IMR-90 (cell line): ENCODE results near the gene PCDHB8. TPM values are rescaled to one million over a fixed set of nuclear protein-coding genes. Genes with fewer than 3 reads are reported as not detected.

Experiments used
- ATAC-seq: fragments of 200-7000 bp; cut with Tn5 transposase; 2 replicates; pipeline ENCODE4 v1.9.1; 2020; ENCODE audit warnings: low read depth, mild to moderate bottlenecking, moderate library complexity
- BruUV-seq: library from RNA; stranded (reverse); fragments of 400-500 nt; replicated peaks from 2 replicates; lab custom pipeline; 2021; lab: Mats Ljungman, UMichigan
- CTCF ChIA-PET: fragments of 300-600 bp; formaldehyde crosslinking; extraction: SDS; loops from one replicate; lab custom pipeline; 2021; ENCODE audit warnings: antibody characterized with exemption; lab: Yijun Ruan, JAX
- POLR2A ChIA-PET: fragments of 300-600 bp; sonication (Branson Sonifier 250); formaldehyde crosslinking; loops from one replicate; lab custom pipeline; 2022; ENCODE audit warnings: antibody characterized with exemption; ENCODE audit not compliant: unreplicated experiment; lab: Charles Lee
- DNase-seq: peaks from one replicate; pipeline ENCODE4 v3.0.0; 2013
- H2AFZ ChIP-seq: replicated peaks from 2 replicates; pipeline ENCODE3; 2013; ENCODE audit warnings: low read length, mild to moderate bottlenecking; ENCODE audit not compliant: poor library complexity
- H2AK5ac ChIP-seq: 2 replicates; pipeline ENCODE4 v1.6.1; 2013; ENCODE audit warnings: low read depth, low read length, inconsistent platforms
- H2AK9ac ChIP-seq: replicated peaks from 2 replicates; pipeline ENCODE3; 2013; ENCODE audit warnings: mild to moderate bottlenecking, low read depth, low read length, moderate library complexity; ENCODE audit not compliant: poor library complexity
- H2BK120ac ChIP-seq: 2 replicates; pipeline ENCODE4 v1.6.1; 2013; ENCODE audit warnings: low read depth, low read length, inconsistent platforms
- H2BK15ac ChIP-seq: 3 replicates; pipeline ENCODE4 v1.6.1; 2013; ENCODE audit warnings: low read depth, low read length, inconsistent platforms
- H2BK20ac ChIP-seq: 2 replicates; pipeline ENCODE4 v1.6.1; 2013; ENCODE audit warnings: low read depth, mild to moderate bottlenecking, inconsistent platforms, low read length, moderate library complexity
- H2BK5ac ChIP-seq: 2 replicates; pipeline ENCODE4 v1.6.1; 2013; ENCODE audit warnings: mild to moderate bottlenecking, low read depth, low read length, inconsistent platforms; ENCODE audit not compliant: poor library complexity, severe bottlenecking
- H3K14ac ChIP-seq: replicated peaks from 2 replicates; pipeline ENCODE4 v1.6.1; 2013; ENCODE audit warnings: low read depth, low read length, inconsistent platforms
- H3K18ac ChIP-seq: 2 replicates; pipeline ENCODE4 v1.6.1; 2013; ENCODE audit warnings: low read depth, low read length, control low read depth
- H3K23ac ChIP-seq: 2 replicates; pipeline ENCODE4 v1.6.1; 2013; ENCODE audit warnings: low read depth, low read length, inconsistent platforms
- H3K27ac ChIP-seq: 2 replicates; pipeline ENCODE4 v1.5.1; 2013; ENCODE audit warnings: mild to moderate bottlenecking, control low read depth, low read length; ENCODE audit not compliant: insufficient read depth
- H3K27me3 ChIP-seq: 2 replicates; pipeline ENCODE4 v1.6.1; 2013; ENCODE audit warnings: low read length; ENCODE audit not compliant: control insufficient read depth, insufficient read depth
- H3K36me3 ChIP-seq: 2 replicates; pipeline ENCODE4 v1.6.1; 2013; ENCODE audit warnings: low read length, mixed read lengths; ENCODE audit not compliant: control insufficient read depth, insufficient read depth
- H3K4ac ChIP-seq: 2 replicates; pipeline ENCODE4 v1.6.1; 2013; ENCODE audit warnings: low read depth, low read length, inconsistent platforms
- H3K4me1 ChIP-seq: 2 replicates; pipeline ENCODE4 v1.6.1; 2013; ENCODE audit warnings: low read length, mixed read lengths; ENCODE audit not compliant: control insufficient read depth, insufficient read depth
- H3K4me2 ChIP-seq: 2 replicates; pipeline ENCODE4 v1.6.1; 2013; ENCODE audit warnings: low read depth, mild to moderate bottlenecking, control low read depth, low read length, moderate library complexity
- H3K4me3 ChIP-seq: 2 replicates; pipeline ENCODE4 v1.5.1; 2013; ENCODE audit warnings: low read depth, mild to moderate bottlenecking, control low read depth, low read length, moderate library complexity; ENCODE audit not compliant: insufficient read depth
- H3K56ac ChIP-seq: 2 replicates; pipeline ENCODE4 v1.6.1; 2013; ENCODE audit warnings: low read length, inconsistent platforms; ENCODE audit not compliant: insufficient read depth; ENCODE audit errors: extremely low read depth
- H3K79me1 ChIP-seq, 2 experiments: 2 replicates each; pipeline ENCODE4 v1.6.1; 2013; ENCODE audit warnings: low read length in 2 of 2, inconsistent platforms in 1 of 2, low read depth in 1 of 2
- H3K9ac ChIP-seq: 2 replicates; pipeline ENCODE4 v1.6.1; 2013; ENCODE audit warnings: low read depth, low read length, control low read depth
- H3K9me1 ChIP-seq: 2 replicates; pipeline ENCODE4 v1.6.1; 2013; ENCODE audit warnings: low read length, inconsistent platforms; ENCODE audit not compliant: insufficient read depth
- H3K9me3 ChIP-seq: 2 replicates; pipeline ENCODE4 v1.6.1; 2013; ENCODE audit warnings: low read length; ENCODE audit not compliant: control insufficient read depth, insufficient read depth
- H4K20me1 ChIP-seq: 2 replicates; pipeline ENCODE4 v1.6.1; 2013; ENCODE audit warnings: low read length, inconsistent platforms; ENCODE audit not compliant: insufficient read depth
- H4K5ac ChIP-seq: 2 replicates; pipeline ENCODE4 v1.6.1; 2013; ENCODE audit warnings: mild to moderate bottlenecking, low read depth, low read length, control low read depth
- H4K8ac ChIP-seq, 2 experiments: 2 replicates each; pipeline ENCODE4 v1.6.1; 2013; ENCODE audit warnings: low read depth in 2 of 2, low read length in 2 of 2, control low read depth in 1 of 2, inconsistent platforms in 1 of 2
- H4K91ac ChIP-seq: 2 replicates; pipeline ENCODE4 v1.6.1; 2013; ENCODE audit warnings: low read depth, low read length, inconsistent platforms; ENCODE audit not compliant: insufficient read depth
- BHLHE40 ChIP-seq: fragments of 150-350 bp; IDR thresholded peaks from 2 replicates; pipeline ENCODE4 v1.6.1; 2016; ENCODE audit warnings: mild to moderate bottlenecking, low read depth, low read length
- CEBPB ChIP-seq: IDR thresholded peaks from 2 replicates; pipeline ENCODE4 v1.6.1; 2012; ENCODE audit warnings: low read depth, low read length, improper control_type of control experiment
- CHD1 ChIP-seq: IDR thresholded peaks from 2 replicates; pipeline ENCODE4 v1.6.1; 2012; ENCODE audit warnings: low read depth, low read length, improper control_type of control experiment
- FOS ChIP-seq: fragments of 150-350 bp; IDR thresholded peaks from 2 replicates; pipeline ENCODE4 v1.6.1; 2016; ENCODE audit warnings: low read depth, low read length
- MAFK ChIP-seq: IDR thresholded peaks from 2 replicates; pipeline ENCODE4 v1.6.1; 2012; ENCODE audit warnings: low read depth, low read length, improper control_type of control experiment
- MAZ ChIP-seq: IDR thresholded peaks from 2 replicates; pipeline ENCODE4 v1.6.1; 2012; ENCODE audit warnings: low read depth, mild to moderate bottlenecking, low read length, improper control_type of control experiment, moderate library complexity, borderline replicate concordance
- MXI1 ChIP-seq: IDR thresholded peaks from 2 replicates; pipeline ENCODE4 v1.6.1; 2012; ENCODE audit warnings: low read depth, mild to moderate bottlenecking, low read length, moderate library complexity, borderline replicate concordance
- NFE2L2 ChIP-seq: fragments of 150-350 bp; IDR thresholded peaks from 2 replicates; pipeline ENCODE4 v1.6.1; 2016; ENCODE audit warnings: low read depth, mild to moderate bottlenecking, low read length
- POLR2A ChIP-seq: IDR thresholded peaks from 2 replicates; pipeline ENCODE4 v1.6.1; 2012; ENCODE audit warnings: mild to moderate bottlenecking, low read depth, low read length
- RAD21 ChIP-seq: IDR thresholded peaks from 2 replicates; pipeline ENCODE4 v1.6.1; 2012; ENCODE audit warnings: low read length, improper control_type of control experiment
- RCOR1 ChIP-seq: IDR thresholded peaks from 2 replicates; pipeline ENCODE4 v1.6.1; 2012; ENCODE audit warnings: mild to moderate bottlenecking, low read length, improper control_type of control experiment; ENCODE audit not compliant: insufficient replicate concordance
- RFX5 ChIP-seq: IDR thresholded peaks from 2 replicates; pipeline ENCODE4 v1.8.0; 2012; ENCODE audit warnings: low read depth, mild to moderate bottlenecking, low read length, moderate library complexity
- SMC3 ChIP-seq: fragments of 150-350 bp; IDR thresholded peaks from 2 replicates; pipeline ENCODE4 v1.6.1; 2016; ENCODE audit warnings: low read depth, mild to moderate bottlenecking, antibody characterized with exemption, low read length, moderate library complexity
- USF2 ChIP-seq: fragments of 150-350 bp; IDR thresholded peaks from 2 replicates; pipeline ENCODE4 v1.6.1; 2017; ENCODE audit warnings: mild to moderate bottlenecking, antibody characterized with exemption, low read length, low read depth
- WGBS, 2 experiments: methylation state at CpG; one replicate each; pipeline versions ENCODE4 v1.1.5 to v1.1.7; 2013; ENCODE audit warnings: missing lambda C conversion rate in 2 of 2; ENCODE audit not compliant: insufficient read length in 1 of 2; ENCODE audit errors: extremely low coverage in 2 of 2; 5-methylcytosine and 5-hydroxymethylcytosine counted together
- dilution Hi-C: fragments of 300-500 bp; cut with HindIII; formaldehyde crosslinking; loops from one replicate; pipeline ENCODE4 v1.14.3; 2018; ENCODE audit warnings: low sequenced_read_pairs; ENCODE audit not compliant: unreplicated experiment
- in situ Hi-C: fragments of 300-500 bp; cut with MboI; formaldehyde crosslinking; loops from 3 replicates; pipeline ENCODE4 v1.14.3; 2019; ENCODE audit warnings: low sequenced_read_pairs, inconsistent platforms, mixed read lengths
- intact Hi-C: fragments of 100-400 bp; cut with micrococcal nuclease; formaldehyde crosslinking; loops from 2 replicates; pipeline ENCODE4 v1.10.0; 2022
- polyA plus RNA-seq, 3 experiments: library from polyadenylated mRNA; depleted of rRNA; stranded (reverse); fragments of >200 nt; gene quantifications; 2 replicates each; pipeline ENCODE4 v1.2.3, GENCODE V29; 2012; ENCODE audit warnings: low replicate concordance in 1 of 3
- total RNA-seq: library from RNA; depleted of rRNA; stranded (reverse); fragments of >200 nt; gene quantifications from 2 replicates; pipeline ENCODE4 v1.2.3, GENCODE V29; 2012
- TF ChIP-seq, protein P1 (sequence below): fragments of 150-350 bp; IDR thresholded peaks from 2 replicates; pipeline ENCODE4 v1.6.1; 2016; ENCODE audit warnings: low read depth, mild to moderate bottlenecking, low read length, moderate library complexity, borderline replicate concordance

Gene PCDHB8
- total and polyA plus RNA-seq, 2 of the 4 experiments (the other 2 are of a cell fraction) = 0.07 to 0.18 TPM

GRCh38 chr5:141150224-141150992, 27.2 kb upstream of the PCDHB8 start:
- Histone ChIP-seq H2AK5ac (no peak overlapping the region), H3K9me1 (no peaks in the 10 kb centered on the region), H3K4ac (no peak overlapping the region), H3K9me3 (peaks cover 15% of the 10 kb centered on the region; the same call in 1 of the 2 replicates), H3K4me2 (peak overlapping the region; percentile 81; the same call in 1 of the 2 replicates), H4K8ac (no peak overlapping the region), H2AK9ac (no peak overlapping the region), H3K4me1 (no peaks in the 10 kb centered on the region), H2AFZ (peak overlapping the region; percentile 59), H3K18ac (no peak overlapping the region), H4K91ac (no peak overlapping the region), H3K79me1 (no peaks in the 10 kb centered on the region), H3K23ac (no peak overlapping the region), H2BK5ac (no peak overlapping the region), H3K4me3 (no peak overlapping the region; the same call in 1 of the 2 replicates), H3K36me3 (no peaks in the 10 kb centered on the region), H2BK15ac (no peak overlapping the region), H3K27me3 (no peaks in the 10 kb centered on the region), H2BK20ac (no peak overlapping the region), H4K20me1 (no peaks in the 10 kb centered on the region), H4K5ac (no peak overlapping the region), H3K56ac (no peak overlapping the region), H3K27ac (no peak overlapping the region), H3K9ac (no peak overlapping the region), H3K14ac (no peak overlapping the region), H2BK120ac (no peak overlapping the region)
- WGBS, 2 experiments = 33% methylated on average over 18 of the region's 33 CpGs; no CpG with 5 or more reads in 1 of the 2 experiments
- in situ Hi-C loops (no loop called here), dilution Hi-C loops (no loop called here), intact Hi-C loops (no loop called here)
- CTCF ChIA-PET = no interaction called here
- BruUV-seq = no TSS peak
- POLR2A ChIA-PET = no interaction called here
- no peak for DNase-seq
- no peak for ATAC-seq
- no peak for TF ChIP-seq RAD21
- TF ChIP-seq MAZ = no peak
- no peak for TF ChIP-seq CEBPB
- TF ChIP-seq RCOR1 = no peak
- no peak for TF ChIP-seq FOS
- no peak for TF ChIP-seq SMC3
- no peak for TF ChIP-seq MAFK
- TF ChIP-seq BHLHE40 = no peak
- no peak for TF ChIP-seq MXI1
- TF ChIP-seq, protein P1, sequence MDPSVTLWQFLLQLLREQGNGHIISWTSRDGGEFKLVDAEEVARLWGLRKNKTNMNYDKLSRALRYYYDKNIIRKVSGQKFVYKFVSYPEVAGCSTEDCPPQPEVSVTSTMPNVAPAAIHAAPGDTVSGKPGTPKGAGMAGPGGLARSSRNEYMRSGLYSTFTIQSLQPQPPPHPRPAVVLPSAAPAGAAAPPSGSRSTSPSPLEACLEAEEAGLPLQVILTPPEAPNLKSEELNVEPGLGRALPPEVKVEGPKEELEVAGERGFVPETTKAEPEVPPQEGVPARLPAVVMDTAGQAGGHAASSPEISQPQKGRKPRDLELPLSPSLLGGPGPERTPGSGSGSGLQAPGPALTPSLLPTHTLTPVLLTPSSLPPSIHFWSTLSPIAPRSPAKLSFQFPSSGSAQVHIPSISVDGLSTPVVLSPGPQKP = no peak
- no peak for TF ChIP-seq POLR2A
- no peak for TF ChIP-seq USF2
- TF ChIP-seq CHD1 = no peak
- no peak for TF ChIP-seq RFX5
- no peak for TF ChIP-seq NFE2L2
